NOMO-1 (cell line): ENCODE measurements around the gene CNTN1.

ENCODE experiments used
- DNase-seq, 2 experiments: peaks; one replicate each; lab custom pipeline; 2025; ENCODE audit not compliant: unreplicated experiment in 2 of 2; lab: John Stamatoyannopoulos, UW

The CNTN1 gene

DNA sequence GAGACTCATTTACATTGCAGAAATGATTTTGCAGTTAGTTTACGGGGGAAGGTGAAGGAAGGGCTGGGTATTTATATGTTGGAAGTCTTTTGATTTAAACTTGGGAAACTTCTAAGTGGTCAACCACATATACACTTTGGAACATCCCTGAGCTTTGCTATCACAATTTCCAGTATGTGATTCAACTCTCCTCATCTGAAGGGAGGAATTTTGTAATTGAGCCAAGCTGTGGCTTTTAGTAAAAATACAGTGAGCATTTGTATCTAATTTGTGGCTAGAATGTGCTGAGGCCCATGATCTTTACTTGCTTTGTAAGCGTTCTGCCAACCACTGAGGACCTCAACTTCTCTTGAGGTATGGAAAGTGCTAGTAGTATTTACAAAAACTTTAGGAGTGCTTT lies 260.8 kb downstream of the CNTN1 start:
- no peak for DNase-seq

DNA sequence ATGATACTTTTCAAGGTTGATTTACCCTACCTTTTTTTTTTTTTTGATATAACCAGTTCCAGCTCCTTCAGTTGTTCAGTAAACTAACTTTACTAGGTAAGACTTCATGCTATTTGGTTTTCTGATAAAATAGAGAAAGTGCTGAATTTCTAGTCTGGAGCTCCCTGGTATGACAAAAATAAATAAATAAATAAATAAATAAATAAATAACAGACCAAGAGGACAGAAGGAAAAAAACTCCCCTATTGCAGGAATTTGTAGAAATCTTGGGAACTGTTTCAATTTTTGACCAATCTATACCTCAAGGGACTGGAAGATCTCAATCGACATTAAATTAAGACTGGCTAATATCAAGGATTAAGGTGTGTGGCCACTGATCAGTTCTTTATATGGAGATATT lies 265.2 kb downstream of the CNTN1 start:
- no peak for DNase-seq

DNA sequence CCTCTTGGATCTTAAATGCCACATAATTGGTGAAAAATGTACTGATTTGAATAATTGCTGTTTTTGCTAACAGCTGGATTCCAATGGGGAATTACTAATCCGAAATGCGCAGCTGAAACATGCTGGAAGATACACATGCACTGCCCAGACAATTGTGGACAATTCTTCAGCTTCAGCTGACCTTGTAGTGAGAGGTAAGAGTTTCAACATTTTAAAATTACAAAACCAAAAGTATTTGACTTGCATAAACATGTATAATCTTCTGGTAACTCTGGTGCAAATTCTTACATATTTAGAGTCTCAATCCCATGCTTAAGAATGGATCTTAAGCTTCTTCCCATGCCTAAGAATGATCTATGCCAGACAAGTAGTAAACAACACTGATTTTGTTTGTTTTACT lies 266.8 kb downstream of the CNTN1 start:
- DNase-seq = no peak

DNA sequence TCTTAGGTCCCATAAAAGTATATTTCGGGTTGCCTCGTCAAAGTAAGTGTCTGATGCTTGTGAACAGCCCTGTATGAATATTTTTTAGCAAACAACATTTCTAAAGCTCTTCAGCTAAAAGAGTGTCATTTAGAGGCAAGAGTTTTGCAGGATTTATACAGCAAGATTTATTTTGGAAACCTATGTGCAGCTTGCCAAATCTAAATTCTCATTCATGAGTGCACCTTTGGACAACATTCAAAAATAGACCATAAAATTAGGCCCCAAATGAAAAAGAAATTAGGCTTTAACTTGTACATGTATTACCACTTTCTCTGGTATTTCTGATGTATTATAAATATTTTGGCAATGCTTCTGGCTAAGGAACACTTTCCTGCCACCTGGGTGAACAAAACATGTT lies 271.5 kb downstream of the CNTN1 start:
- no peak for DNase-seq

DNA sequence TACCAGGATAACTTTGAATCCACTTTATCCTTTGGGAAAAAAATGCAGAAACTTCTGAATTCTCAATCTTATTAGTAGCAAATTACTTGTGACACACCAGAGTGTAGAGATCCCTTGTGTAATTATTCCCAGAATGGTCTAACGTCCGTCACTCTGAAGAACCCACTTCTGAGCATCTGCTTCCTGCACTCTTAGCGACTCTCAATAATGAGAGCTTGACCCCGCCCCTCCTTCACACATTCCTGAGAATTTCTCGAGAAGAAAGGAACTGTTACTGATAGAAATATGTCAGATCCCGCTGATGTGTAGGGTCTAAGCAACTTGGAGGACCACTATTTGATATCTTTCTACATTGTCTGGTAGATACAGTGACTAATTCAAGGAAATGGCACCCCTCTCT lies 277.6 kb downstream of the CNTN1 start:
- DNase-seq = no peak

DNA sequence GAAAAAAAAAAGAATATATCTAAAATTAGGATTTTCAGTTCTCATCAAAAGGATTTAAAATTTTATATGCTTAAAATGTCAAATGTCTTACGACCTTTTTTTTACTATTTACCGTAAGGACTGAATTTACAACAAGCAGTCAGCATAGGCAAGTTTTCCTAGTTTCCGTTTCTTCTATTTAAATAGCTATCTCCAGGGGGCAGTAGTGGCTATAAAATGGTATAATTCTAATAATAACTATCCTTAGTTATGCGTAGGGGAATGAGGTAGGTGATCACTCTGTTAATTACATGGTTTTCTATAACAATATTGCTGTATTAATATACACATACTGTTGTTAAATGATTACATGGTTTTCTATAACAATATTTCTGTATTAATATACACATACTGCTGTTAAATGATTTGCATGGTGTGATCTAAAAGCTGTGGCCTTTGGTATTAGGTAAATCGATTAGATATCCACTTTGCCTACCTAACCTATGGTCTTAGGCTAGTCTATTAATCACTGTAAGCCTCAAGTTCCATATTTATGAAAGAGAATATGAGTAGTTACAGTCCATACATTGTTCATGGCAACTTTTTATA lies 278.2 kb downstream of the CNTN1 start:
- DNase-seq = peak in 1 of 2 experiments; percentile 17

DNA sequence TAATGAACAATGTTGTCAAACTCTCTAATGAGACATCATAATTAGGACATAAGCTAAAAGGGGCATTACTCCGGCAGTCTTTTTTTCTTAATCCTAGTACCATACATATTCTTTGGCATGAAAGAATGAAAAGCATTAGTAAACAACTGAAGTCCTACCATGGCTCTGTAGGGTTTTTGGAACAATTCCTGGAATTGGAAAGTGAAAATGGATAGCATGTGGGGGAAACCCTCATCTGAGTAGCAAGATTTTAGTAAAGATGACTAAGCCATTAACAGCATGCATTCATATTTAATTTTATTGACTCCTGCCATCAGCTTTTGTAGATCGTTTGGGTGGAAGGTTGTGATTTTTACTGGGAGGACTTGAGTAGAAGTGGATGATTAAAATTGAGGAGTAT lies 279.7 kb downstream of the CNTN1 start:
- no peak for DNase-seq

DNA sequence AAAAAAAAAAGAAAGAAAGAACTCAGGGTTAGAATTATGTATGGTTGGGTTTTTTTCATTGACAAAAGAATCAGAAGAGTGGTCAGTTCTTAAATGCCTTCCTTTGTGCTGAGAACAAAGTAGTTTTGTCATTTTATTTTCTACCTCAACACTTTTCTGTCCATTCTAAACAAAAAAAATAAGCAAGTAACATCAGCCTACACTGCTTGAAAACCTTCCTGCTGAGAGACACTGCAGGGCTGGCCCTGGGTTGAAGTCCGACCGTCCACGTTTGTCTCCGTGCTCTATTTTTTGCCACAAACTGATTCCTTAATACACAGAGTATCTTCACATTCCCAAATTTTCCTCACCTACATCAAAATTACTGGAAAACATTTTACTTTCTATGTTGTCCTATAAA lies 284.3 kb downstream of the CNTN1 start:
- DNase-seq = no peak

DNA sequence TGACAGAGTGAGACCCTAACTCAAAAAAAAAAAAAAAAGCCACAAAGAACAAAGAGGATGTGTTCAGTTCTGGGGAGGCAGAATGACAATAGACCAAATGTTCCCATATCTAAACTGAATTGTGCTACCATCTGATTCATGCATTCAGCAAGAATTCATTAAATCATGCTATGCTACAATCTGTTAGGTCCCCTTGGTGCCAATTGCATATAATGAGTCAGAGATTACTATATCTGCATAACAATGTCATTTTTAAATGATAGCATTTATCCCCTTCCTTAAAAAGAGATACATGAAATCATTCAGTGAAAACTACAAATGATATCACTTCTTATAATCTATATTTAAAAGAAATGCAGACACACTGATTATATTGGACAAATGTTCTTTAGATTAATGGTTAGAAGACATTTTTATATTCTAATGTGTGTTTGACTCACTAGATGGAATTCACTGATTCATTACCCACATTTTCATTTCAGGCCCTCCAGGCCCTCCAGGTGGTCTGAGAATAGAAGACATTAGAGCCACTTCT lies 288.3 kb downstream of the CNTN1 start:
- DNase-seq = no peak

DNA sequence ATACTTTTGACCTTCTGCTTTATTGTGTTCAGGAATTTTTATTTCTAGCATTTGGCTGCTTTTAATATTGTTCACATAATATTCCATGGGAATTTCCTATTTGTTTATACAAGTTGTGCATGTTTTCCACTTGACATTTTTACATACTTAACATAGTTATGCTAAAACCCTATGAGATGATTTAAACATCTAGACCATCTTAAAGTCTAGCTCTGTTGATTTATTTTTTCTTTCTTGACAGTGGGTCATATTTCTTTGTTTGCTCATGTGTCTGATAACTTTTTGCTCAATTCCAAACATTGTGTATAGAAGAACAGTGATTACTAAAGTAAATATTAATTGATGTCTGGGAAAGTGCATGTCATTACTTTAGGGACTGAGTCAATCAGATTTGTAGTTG lies 293.8 kb downstream of the CNTN1 start:
- no peak for DNase-seq

DNA sequence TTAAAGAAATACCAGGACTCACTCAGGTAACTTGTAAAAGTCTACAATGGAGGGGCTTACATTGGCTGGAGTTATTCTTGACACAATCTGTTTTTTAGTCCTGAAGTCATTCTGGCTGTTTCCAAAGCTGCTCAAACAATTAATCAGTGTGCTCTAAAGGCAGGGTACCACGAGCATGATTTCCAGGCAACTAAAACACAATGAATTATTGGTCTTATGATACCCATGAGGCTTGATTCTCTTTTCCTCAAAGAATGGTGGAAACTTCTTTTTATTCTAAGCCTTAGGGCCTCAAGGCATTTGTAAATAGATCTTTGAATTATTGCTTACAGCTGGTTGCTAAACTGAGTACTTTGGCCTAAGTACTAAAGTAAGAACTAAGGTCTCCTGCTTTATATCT lies 296.1 kb downstream of the CNTN1 start:
- DNase-seq = no peak

DNA sequence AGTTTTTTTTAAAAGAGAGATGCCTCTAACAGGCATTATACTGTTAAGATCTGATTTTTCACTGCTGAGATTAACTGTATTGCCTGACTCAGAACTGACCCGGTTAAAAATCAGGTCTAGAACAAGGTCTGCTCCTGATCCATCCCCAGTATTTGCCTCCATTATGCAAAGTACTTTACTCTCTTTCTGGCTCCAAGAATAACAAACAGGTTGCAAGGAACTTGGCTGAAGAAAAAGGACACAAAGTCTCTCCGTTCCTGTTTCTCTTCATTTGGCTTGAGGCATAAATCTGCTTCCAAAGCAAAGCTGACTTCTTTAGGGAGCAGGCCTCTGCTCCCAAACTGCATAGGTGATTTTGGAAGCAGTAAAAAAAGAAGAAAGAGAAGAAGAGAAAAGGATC lies 296.6 kb downstream of the CNTN1 start:
- no peak for DNase-seq

DNA sequence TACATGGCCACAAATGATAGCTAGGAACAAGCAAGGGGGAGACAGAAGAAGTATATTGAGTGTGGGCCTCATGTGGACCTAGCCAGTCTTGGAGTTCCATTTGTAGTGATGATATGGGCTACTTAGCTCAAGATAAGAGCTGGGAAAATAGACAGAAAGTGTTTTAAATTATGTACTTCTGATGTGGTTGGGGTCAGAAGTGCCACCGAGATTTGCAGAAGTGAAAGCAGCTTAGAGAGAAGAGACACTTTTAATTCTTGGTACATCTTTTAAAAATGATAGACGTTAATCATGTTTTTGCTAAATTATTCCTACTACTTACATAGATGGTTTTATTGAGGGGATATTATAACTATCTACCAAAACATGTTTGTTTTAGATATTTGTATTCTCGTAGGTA lies 297.5 kb downstream of the CNTN1 start:
- DNase-seq = peak; percentile 29 to 51

DNA sequence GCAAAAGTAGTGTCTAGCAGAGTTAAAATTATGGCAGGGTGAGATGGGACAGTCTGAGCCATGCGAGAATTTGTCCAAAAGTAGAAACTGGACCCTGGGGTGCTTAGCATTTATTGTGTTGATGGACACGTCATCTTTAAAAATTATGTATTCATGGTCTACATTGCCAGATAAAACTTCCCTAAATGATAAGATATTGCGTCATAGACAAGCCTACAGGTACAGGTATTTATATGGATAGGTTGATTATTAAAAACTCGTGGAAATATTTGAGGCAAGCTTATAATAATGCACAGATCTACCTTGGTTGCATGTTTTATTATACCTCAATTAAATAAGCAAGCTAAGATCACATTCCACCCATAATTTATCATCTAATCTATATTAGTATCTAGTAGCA lies 299.9 kb downstream of the CNTN1 start:
- DNase-seq = no peak

DNA sequence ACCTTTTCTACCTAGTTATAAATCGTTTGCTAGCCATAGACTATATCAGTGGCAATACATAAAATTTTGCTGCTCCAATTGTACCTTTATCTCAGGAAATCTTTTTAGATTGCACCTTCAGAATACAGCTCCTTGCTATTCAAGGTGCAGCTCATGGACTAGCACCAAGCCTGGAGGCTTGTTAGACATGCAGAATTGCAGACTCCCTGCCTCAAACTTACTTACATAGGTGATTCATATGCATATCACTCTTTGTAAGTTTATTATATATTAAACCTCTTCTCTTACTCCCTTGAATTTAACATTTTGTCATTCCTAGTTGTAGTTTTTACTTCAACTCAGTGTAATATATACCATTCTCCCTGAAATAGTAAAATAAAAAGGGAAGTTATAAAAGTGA lies 300.4 kb downstream of the CNTN1 start:
- no peak for DNase-seq

DNA sequence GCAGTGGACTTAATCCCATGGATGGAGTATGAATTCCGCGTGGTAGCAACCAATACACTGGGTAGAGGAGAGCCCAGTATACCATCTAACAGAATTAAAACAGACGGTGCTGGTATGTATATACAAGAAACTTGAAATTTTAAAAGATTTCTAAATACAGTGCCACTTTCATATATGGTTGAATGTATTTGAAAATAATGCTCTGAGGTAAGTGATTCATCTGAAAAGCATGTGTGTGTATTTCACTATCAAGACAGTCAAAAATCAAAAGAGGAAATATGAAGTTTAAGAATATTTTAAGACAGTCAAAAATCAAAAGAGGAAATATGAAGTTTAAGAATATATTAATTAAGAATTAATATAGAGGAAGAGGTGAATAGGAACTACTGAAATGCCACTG lies 300.9 kb downstream of the CNTN1 start:
- no peak for DNase-seq

DNA sequence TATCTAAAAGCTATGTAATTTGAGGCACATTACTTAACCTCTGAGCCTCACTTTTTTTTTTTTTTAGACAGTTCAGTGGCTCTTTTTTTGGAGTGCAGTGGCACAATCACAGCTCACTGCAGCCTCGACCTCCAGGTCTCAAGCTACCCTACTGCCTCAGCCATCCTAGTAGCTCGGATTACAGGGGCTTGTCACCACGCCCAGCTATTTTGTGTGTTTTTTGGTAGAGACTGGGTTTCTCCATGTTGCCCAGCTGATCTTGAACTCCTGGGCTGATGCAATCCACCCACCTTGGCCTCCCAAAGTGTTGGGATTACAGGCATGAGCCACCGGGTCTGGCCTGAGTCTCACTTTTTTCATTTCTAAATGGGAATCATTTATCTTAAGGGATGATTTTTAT lies 303.9 kb downstream of the CNTN1 start:
- DNase-seq = no peak

DNA sequence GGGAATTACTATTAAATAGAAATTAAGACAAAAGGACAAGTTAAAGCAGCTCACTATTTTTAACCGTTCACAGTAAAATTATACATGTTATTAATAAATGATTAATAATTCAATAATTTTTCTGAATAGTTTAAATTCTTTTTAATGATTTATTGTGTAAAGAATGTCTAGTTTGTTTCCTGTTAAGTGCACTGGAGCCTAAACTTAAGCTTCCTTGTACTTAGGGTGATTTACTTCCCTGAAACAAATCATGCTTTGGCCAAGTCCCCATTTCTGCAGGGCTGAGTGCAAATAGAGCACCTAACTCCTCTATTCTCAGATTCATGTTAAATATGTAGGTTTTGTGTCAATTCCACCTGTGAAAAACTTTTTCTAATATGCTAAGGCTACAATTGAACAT lies 307.0 kb downstream of the CNTN1 start:
- no peak for DNase-seq

DNA sequence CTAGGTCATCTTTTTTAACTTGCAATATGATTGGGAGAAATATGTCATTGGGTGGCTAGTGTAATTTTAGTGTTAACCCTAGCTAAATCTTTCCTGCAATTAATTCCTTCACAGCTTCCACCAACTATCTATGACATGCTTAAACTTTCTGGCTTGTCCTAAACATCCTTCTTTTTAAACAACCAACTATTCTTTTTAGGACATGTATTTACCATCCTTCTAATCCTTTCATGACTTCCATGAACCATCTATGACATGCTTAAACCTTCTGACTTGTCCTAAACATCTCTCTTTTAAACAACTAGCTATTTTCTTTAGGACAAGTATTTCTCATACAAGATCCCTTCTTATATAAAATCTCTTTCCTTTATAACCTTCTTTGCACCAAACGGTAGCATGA lies 316.2 kb downstream of the CNTN1 start:
- DNase-seq = no peak

DNA sequence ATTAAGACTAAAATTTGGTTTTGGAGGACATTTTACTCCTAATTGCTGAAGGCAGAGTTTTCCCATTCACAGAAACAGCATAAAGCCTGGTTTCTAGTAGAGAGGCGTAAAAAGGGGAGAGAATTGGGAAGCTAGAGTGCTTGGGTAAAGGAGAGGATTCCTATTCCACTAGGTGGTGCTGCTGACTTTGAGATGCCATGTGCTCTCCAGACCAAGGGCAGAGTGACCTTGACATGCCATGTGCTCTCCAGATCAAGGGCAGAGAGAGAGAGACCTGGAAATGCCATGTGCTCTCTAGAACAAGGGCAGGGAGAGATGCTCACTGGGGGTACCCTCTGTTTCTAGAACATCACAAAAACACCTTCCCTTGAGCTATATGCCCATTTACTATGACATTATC lies 319.7 kb downstream of the CNTN1 start:
- no peak for DNase-seq

DNA sequence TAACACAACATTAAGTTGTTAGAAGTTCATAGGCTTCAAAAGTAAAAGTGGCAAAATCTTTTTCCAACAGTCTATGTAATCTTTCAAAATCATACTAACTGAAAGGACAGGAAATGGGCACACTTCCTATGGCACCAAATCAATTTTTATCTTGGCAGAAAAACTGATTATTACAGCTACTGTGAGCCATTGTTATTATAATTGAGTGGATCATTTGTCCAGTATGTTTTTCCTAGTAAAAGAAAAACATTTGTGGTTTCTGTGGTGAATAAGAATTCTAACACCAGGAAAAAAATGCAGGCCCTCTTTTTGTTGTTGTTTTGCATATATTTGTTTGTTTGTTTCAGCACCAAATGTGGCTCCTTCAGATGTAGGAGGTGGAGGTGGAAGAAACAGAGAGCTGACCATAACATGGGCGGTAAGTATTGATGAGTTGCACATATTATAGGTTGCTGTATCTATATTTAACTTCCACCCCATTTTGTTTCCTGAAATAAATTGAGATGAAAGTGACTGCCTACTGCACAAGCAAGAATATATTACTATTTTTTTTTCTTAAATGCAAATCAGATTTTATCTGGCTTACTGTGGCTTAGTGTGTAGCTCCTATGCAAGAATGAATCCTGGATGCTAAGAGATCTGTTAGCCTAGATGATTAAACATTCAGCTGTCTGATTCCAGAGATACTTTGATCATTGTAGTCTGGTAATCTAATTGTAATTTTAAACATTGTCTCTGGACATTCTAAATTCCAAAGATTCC lies 321.8 kb downstream of the CNTN1 start:
- DNase-seq = no peak

DNA sequence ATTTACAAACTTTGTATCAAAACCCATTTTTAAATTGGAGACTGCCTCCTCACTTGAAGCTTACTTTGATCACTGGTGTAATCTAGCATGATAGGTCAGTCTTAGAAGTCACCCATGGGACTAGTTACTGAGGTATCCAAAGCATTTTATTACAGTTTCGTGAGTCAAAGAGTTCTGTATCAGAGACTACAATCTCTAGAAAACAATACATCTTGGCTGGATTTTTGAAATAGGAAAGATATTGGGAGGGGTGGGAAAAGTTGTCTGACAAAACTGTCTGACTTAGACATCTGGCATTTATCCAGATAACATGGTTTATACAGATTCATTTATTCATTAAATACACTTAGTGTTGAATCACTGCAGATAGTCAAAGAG lies 322.4 kb downstream of the CNTN1 start:
- DNase-seq = no peak

DNA sequence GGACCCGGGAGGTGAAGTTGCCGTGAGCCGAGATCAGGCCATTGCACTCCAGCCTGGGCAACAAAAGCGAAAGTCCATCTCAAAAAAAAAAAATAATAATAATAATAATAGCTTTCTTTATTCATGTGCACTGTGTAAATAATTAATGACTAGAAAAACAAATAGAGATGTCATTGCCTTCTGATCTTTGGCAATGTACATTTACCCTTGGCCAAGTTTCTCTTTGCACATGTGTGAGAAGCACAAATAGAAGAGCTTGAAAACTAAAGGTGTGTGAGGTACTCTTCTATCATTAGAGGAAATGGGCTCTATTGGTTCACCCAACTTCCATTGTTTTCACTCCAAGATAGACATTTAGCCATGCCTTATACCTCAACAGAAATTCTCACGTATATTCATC lies 325.8 kb downstream of the CNTN1 start:
- no peak for DNase-seq
